Measurements from ENCODE around the gene USP48. TPM values are rescaled to one million over a fixed set of nuclear protein-coding genes. Genes with fewer than 3 reads are reported as not detected.

Gene USP48
- total and polyA plus RNA-seq, 2 of the 13 experiments (the other 11 are each of a cell fraction or from before 2014, with no cell fraction given), result 30.4 to 30.7 TPM

DNA sequence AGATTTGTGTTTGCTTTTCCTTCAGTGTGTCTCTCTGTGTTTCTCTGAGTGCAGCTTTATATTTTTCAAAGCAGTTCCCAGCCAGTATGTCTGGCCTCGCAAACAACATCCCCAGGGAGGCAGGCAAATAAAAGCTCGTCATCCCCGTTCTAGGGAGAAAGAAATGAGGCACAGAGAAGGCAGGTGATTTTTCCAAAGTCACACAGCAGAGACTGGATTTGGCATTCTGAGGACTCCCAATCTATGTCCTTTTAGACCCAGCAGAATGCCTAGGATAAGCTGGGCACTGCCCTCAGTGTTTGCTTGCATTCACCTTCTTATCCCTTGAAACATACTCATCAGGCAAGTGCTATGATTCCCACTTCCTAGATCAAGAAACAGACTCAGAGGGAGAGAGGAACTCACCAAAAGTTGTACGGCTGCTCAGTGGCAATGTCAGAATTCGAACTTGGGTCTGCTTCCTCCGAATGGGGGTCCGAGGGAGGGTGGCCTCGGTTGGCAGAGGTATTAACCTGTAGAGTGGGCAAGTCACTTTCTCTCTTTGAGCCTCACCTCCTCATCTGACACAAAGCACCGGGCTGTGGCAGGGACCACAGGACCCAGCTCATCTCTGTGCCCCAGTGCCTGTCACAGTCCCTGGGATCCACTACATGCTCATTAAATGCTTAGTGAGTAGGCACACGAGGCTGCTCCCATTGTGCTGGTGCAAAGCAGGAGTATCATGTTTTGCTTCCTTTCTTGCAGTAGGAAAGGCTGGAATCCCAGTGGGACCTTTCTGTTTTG, 118.0 kb downstream of the USP48 start:
- Histone ChIP-seq H3K4me2 (ENCODE audit: low read depth, low read length) (no peak overlapping the region), H3K9me3 (ENCODE audit: low read length) (no peaks in the 10 kb centered on the region), H3K9ac (ENCODE audit: insufficient read depth, low read depth, low read length) (no peak overlapping the region), H3K27ac (ENCODE audit: extremely low read length, insufficient read depth, low read length) (no peak overlapping the region), H3K4me1 (ENCODE audit: insufficient read depth, low read length) (peaks cover 57% of the 10 kb centered on the region), H4K20me1 (ENCODE audit: insufficient read depth, low read length) (peaks cover 17% of the 10 kb centered on the region), H3K27me3 (ENCODE audit: control insufficient read depth in 1 of 2, insufficient read depth in 2 of 2, low read length in 2 of 2) (no peaks in the 10 kb centered on the region), H2AFZ (ENCODE audit: low read length) (no peak overlapping the region), H3K36me3 (replicated peaks in 1 of 2; ENCODE audit: control insufficient read depth in 1 of 2, insufficient read depth in 2 of 2, low read length in 2 of 2) (peaks cover 2 to 13% of the 10 kb centered on the region in 2 experiments; a peak in 3 of 5 replicates), H3K4me3 (replicated peaks in 1 of 3; ENCODE audit: insufficient read depth in 1 of 3, low read depth in 2 of 3, low read length in 3 of 3) (no peak overlapping the region), H3K79me2 (ENCODE audit: insufficient read depth, low read length) (peaks cover 10% of the 10 kb centered on the region)
- WGBS (ENCODE audit: low lambda C conversion rate), result 95% methylated on average over 8 of the region's 10 CpGs
- intact Hi-C loops (cut with micrococcal nuclease; ENCODE audit: unreplicated experiment) (no loop called here), in situ Hi-C loops (cut with HindIII; ENCODE audit: extremely low pct_ligation_motif_present, low pct_unique_long_range_greater_than_20kb) (no loop called here)
- ATAC-seq (no peak), FAIRE-seq (no peak), DNase-seq (ENCODE audit: low spot score) (no peak)
- ChIA-PET POLR2A (no interaction called here), CTCF (ENCODE audit: low intra/inter-chr PET ratio, low total read pairs) (no interaction called here)
- BruUV-seq (replicated peaks), result no TSS peak
- TF ChIP-seq ZNF768 (CRISPR knock-in tag; IDR thresholded peaks at IDR 0.05), result peak; percentile 83; the same call in 1 of the 2 replicates
- TF ChIP-seq ZNF773 (CRISPR knock-in tag; IDR thresholded peaks at IDR 0.05; ENCODE audit: borderline replicate concordance), result no peak

- BruUV-seq (replicated peaks), result no TSS peak
- POLR2A ChIA-PET, result no interaction called here
- ATAC-seq (no peak), FAIRE-seq (no peak), DNase-seq (ENCODE audit: low spot score) (no peak)
- intact Hi-C loops (cut with micrococcal nuclease; ENCODE audit: unreplicated experiment) (no loop called here), in situ Hi-C loops (cut with HindIII; ENCODE audit: extremely low pct_ligation_motif_present, low pct_unique_long_range_greater_than_20kb) (no loop called here)
- Histone ChIP-seq H3K79me2 (ENCODE audit: insufficient read depth, low read length) (peaks cover 10% of the 10 kb centered on the region), H3K27ac (ENCODE audit: extremely low read length, insufficient read depth, low read length) (no peak overlapping the region), H3K27me3 (ENCODE audit: control insufficient read depth in 1 of 2, insufficient read depth in 2 of 2, low read length in 2 of 2) (no peaks in the 10 kb centered on the region), H3K4me3 (replicated peaks in 1 of 3; ENCODE audit: insufficient read depth in 1 of 3, low read depth in 2 of 3, low read length in 3 of 3) (no peak overlapping the region), H2AFZ (ENCODE audit: low read length) (no peak overlapping the region), H3K9ac (ENCODE audit: insufficient read depth, low read depth, low read length) (no peak overlapping the region), H3K9me3 (ENCODE audit: low read length) (no peaks in the 10 kb centered on the region), H3K4me1 (ENCODE audit: insufficient read depth, low read length) (peaks cover 58% of the 10 kb centered on the region), H4K20me1 (ENCODE audit: insufficient read depth, low read length) (peaks cover 23% of the 10 kb centered on the region), H3K36me3 (replicated peaks in 1 of 2; ENCODE audit: control insufficient read depth in 1 of 2, insufficient read depth in 2 of 2, low read length in 2 of 2) (peaks cover 2 to 13% of the 10 kb centered on the region in 2 experiments; a peak in 3 of 5 replicates), H3K4me2 (ENCODE audit: low read depth, low read length) (no peak overlapping the region)
- TF ChIP-seq NFE2 (CRISPR knock-in tag; IDR thresholded peaks at IDR 0.05) (no peak), ZNF629 (CRISPR knock-in tag; conservative IDR thresholded peaks at IDR 0.05) (peak; percentile 72)
- TF ChIP-seq, protein P1, sequence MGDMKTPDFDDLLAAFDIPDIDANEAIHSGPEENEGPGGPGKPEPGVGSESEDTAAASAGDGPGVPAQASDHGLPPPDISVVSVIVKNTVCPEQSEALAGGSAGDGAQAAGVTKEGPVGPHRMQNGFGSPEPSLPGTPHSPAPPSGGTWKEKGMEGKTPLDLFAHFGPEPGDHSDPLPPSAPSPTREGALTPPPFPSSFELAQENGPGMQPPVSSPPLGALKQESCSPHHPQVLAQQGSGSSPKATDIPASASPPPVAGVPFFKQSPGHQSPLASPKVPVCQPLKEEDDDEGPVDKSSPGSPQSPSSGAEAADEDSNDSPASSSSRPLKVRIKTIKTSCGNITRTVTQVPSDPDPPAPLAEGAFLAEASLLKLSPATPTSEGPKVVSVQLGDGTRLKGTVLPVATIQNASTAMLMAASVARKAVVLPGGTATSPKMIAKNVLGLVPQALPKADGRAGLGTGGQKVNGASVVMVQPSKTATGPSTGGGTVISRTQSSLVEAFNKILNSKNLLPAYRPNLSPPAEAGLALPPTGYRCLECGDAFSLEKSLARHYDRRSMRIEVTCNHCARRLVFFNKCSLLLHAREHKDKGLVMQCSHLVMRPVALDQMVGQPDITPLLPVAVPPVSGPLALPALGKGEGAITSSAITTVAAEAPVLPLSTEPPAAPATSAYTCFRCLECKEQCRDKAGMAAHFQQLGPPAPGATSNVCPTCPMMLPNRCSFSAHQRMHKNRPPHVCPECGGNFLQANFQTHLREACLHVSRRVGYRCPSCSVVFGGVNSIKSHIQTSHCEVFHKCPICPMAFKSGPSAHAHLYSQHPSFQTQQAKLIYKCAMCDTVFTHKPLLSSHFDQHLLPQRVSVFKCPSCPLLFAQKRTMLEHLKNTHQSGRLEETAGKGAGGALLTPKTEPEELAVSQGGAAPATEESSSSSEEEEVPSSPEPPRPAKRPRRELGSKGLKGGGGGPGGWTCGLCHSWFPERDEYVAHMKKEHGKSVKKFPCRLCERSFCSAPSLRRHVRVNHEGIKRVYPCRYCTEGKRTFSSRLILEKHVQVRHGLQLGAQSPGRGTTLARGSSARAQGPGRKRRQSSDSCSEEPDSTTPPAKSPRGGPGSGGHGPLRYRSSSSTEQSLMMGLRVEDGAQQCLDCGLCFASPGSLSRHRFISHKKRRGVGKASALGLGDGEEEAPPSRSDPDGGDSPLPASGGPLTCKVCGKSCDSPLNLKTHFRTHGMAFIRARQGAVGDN (CRISPR knock-in tag; IDR thresholded peaks at IDR 0.05), result peak; percentile 8; the same call in 1 of the 2 replicates
- 89% methylated on average over 10 of the region's 16 CpGs for WGBS (ENCODE audit: low lambda C conversion rate)
- CTCF ChIA-PET (ENCODE audit: low intra/inter-chr PET ratio, low total read pairs), result no interaction called here
Observed at GRCh38 chr1:21663951-21664805, 118.8 kb downstream of the USP48 start.
